ENCODE measurements around the gene CHM. TPM values are rescaled to one million over a fixed set of nuclear protein-coding genes. Genes with fewer than 3 reads are reported as not detected.
"Not testable (repeated sequence)": the region's sequence is repeated elsewhere in the genome, so short reads cannot be mapped to it uniquely, and the experiment has no call there.

Gene CHM
- total RNA-seq, 1 experiment from 2014 or later: 28.9 TPM

DNA sequence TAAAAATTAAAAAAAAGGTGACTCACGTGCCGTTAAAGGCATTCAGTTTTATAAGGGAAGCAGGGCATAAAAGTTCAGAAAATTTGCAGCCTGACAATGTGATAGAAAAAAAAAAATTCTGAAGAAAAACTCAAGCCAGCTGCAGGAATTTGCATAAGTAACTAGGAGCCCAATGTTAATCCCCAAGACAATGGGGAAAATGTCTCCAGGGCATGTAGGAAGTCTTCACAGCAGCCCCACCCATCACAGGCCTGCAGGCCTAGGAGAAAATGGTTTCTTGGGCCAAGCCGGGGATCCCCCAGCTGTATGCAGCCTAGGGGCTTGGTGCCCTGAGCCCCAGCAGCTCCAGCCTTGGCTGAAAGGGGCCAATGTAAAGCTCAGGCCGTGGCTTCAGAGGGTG is 31.2 kb downstream of the CHM start:
- CTCF ChIA-PET: no interaction called here

DNA sequence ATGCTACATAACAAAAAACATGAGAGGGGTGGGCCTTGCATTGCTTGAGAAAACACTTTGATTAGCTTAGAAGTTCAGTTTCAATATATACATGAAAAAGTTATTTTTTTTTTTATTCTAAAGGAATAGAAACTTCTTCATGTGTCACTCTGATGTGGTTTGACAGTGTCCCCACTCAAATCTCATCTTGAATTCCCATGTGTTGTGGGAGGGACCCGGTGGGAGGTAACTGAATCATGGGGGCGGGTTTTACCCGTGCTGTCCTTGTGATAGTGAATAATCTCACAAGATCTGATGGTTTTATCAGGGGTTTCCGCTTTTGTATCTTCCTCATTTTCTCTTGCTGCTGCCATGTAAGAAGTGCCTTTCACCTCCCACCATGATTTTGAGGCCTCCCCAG is 32.4 kb downstream of the CHM start:
- intact Hi-C loops (cut with micrococcal nuclease; ENCODE audit: unreplicated experiment); H3K4me3 ChIP-seq (ENCODE audit: low read depth in 2 of 2, low read length in 2 of 2); CTCF ChIA-PET; H3K36me3 ChIP-seq (ENCODE audit: control insufficient read depth, insufficient read depth, low read length); H3K9me3 ChIP-seq (ENCODE audit: control insufficient read depth, insufficient read depth, low read depth, low read length); in situ Hi-C loops (cut with HindIII; ENCODE audit: low pct_unique_long_range_greater_than_20kb, low sequenced_read_pairs); ATAC-seq; H3K4me1 ChIP-seq (ENCODE audit: control insufficient read depth, insufficient read depth, low read length); H3K27me3 ChIP-seq (ENCODE audit: control insufficient read depth, insufficient read depth, low read length); BruUV-seq (replicated peaks); DNase-seq (ENCODE audit: low read depth, low spot score); H3K27ac ChIP-seq (ENCODE audit: low read length): not testable (repeated sequence)
- POLR2A ChIA-PET: interaction anchor here (0.7 kb wide), 1 partner anchor 1721 kb away, joined by 4 read pairs; no protein-coding TSS in a partner anchor

More for the DNA sequence above, 31.2 kb downstream of the CHM start:
- Histone ChIP-seq H3K9me3 (ENCODE audit: control insufficient read depth, insufficient read depth, low read depth, low read length) (no peaks in the 10 kb centered on the region), H3K27ac (ENCODE audit: low read length) (no peak overlapping the region), H3K27me3 (ENCODE audit: control insufficient read depth, insufficient read depth, low read length) (no peaks in the 10 kb centered on the region), H3K4me1 (ENCODE audit: control insufficient read depth, insufficient read depth, low read length) (no peaks in the 10 kb centered on the region), H3K36me3 (ENCODE audit: control insufficient read depth, insufficient read depth, low read length) (no peaks in the 10 kb centered on the region), H3K4me3 (ENCODE audit: low read depth in 2 of 2, low read length in 2 of 2) (no peak overlapping the region)
- ATAC-seq (no peak), DNase-seq (ENCODE audit: low read depth, low spot score) (no peak)
- in situ Hi-C loops (cut with HindIII; ENCODE audit: low pct_unique_long_range_greater_than_20kb, low sequenced_read_pairs): no loop called here
- no peak for TF ChIP-seq TCF7L2 (IDR thresholded peaks at IDR 0.05; ENCODE audit: low read depth, low read length)
- no peak for TF ChIP-seq POLR2AphosphoS5 (IDR thresholded peaks at IDR 0.05; ENCODE audit: low read depth, low read length)
- no peak for TF ChIP-seq CTCF (IDR thresholded peaks at IDR 0.05)
- TF ChIP-seq, protein P1, sequence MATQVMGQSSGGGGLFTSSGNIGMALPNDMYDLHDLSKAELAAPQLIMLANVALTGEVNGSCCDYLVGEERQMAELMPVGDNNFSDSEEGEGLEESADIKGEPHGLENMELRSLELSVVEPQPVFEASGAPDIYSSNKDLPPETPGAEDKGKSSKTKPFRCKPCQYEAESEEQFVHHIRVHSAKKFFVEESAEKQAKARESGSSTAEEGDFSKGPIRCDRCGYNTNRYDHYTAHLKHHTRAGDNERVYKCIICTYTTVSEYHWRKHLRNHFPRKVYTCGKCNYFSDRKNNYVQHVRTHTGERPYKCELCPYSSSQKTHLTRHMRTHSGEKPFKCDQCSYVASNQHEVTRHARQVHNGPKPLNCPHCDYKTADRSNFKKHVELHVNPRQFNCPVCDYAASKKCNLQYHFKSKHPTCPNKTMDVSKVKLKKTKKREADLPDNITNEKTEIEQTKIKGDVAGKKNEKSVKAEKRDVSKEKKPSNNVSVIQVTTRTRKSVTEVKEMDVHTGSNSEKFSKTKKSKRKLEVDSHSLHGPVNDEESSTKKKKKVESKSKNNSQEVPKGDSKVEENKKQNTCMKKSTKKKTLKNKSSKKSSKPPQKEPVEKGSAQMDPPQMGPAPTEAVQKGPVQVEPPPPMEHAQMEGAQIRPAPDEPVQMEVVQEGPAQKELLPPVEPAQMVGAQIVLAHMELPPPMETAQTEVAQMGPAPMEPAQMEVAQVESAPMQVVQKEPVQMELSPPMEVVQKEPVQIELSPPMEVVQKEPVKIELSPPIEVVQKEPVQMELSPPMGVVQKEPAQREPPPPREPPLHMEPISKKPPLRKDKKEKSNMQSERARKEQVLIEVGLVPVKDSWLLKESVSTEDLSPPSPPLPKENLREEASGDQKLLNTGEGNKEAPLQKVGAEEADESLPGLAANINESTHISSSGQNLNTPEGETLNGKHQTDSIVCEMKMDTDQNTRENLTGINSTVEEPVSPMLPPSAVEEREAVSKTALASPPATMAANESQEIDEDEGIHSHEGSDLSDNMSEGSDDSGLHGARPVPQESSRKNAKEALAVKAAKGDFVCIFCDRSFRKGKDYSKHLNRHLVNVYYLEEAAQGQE (IDR thresholded peaks at IDR 0.05; ENCODE audit: insufficient read depth in 1 of 2, low read depth in 2 of 2, low read length in 1 of 2): no peak
- no peak for TF ChIP-seq SIN3A (IDR thresholded peaks at IDR 0.05; ENCODE audit: borderline replicate concordance, insufficient read depth, low read depth, low read length)
- no TSS peak for BruUV-seq (replicated peaks)
- intact Hi-C loops (cut with micrococcal nuclease; ENCODE audit: unreplicated experiment): no loop called here
- POLR2A ChIA-PET: no interaction called here

- DNase-seq (ENCODE audit: low read depth, low spot score) (no peak), ATAC-seq (no peak)
- TF ChIP-seq, protein P1 (IDR thresholded peaks at IDR 0.05; ENCODE audit: insufficient read depth in 1 of 2, low read depth in 2 of 2, low read length in 1 of 2): no peak
- TF ChIP-seq SIN3A (IDR thresholded peaks at IDR 0.05; ENCODE audit: borderline replicate concordance, insufficient read depth, low read depth, low read length) (no peak), POLR2AphosphoS5 (IDR thresholded peaks at IDR 0.05; ENCODE audit: low read depth, low read length) (no peak), TCF7L2 (IDR thresholded peaks at IDR 0.05; ENCODE audit: low read depth, low read length) (no peak), CTCF (IDR thresholded peaks at IDR 0.05) (no peak)
- CTCF ChIA-PET: no interaction called here
- no TSS peak for BruUV-seq (replicated peaks)
- Histone ChIP-seq H3K27me3 (ENCODE audit: control insufficient read depth, insufficient read depth, low read length) (no peaks in the 10 kb centered on the region), H3K4me1 (ENCODE audit: control insufficient read depth, insufficient read depth, low read length) (no peaks in the 10 kb centered on the region), H3K27ac (ENCODE audit: low read length) (no peak overlapping the region), H3K9me3 (ENCODE audit: control insufficient read depth, insufficient read depth, low read depth, low read length) (no peaks in the 10 kb centered on the region), H3K4me3 (ENCODE audit: low read depth in 2 of 2, low read length in 2 of 2) (no peak overlapping the region), H3K36me3 (ENCODE audit: control insufficient read depth, insufficient read depth, low read length) (no peaks in the 10 kb centered on the region)
- in situ Hi-C loops (cut with HindIII; ENCODE audit: low pct_unique_long_range_greater_than_20kb, low sequenced_read_pairs): no loop called here
- POLR2A ChIA-PET: interaction anchor here (0.7 kb wide), 1 partner anchor 1720 kb away, joined by 4 read pairs; no protein-coding TSS in a partner anchor
- intact Hi-C loops (cut with micrococcal nuclease; ENCODE audit: unreplicated experiment): no loop called here
Observed at GRCh38 chrX:86014421-86014820, 32.9 kb downstream of the CHM start.

Data from Panc1 (cell line).